Activated naive CD4-positive, alpha-beta T cell treated with anti-CD3 and anti-CD28 coated beads for 36 hours (primary cell): Measurements from ENCODE around the gene USP6NL. TPM values are rescaled to one million over a fixed set of nuclear protein-coding genes. Genes with fewer than 3 reads are reported as not detected.

Source experiments
- CTCF ChIA-PET: fragments of 350-600 bp; sonication (Branson Sonifier 250); formaldehyde crosslinking; loops from one replicate; lab custom pipeline; 2021; ENCODE audit warnings: antibody characterized with exemption; lab: Charles Lee
- DNase-seq: peaks from one replicate; pipeline ENCODE4 v3.0.0-alpha.2; 2020
- H3K27ac Mint-ChIP-seq: one replicate; pipeline ENCODE4 v1.8.0; 2021; ENCODE audit warnings: mild to moderate bottlenecking, mixed read lengths
- H3K27me3 Mint-ChIP-seq: one replicate; pipeline ENCODE4 v1.8.0; 2021; ENCODE audit warnings: low read depth, mixed read lengths
- H3K36me3 Mint-ChIP-seq: one replicate; pipeline ENCODE4 v1.8.0; 2021; ENCODE audit warnings: low read depth, mixed read lengths
- H3K4me1 Mint-ChIP-seq: one replicate; pipeline ENCODE4 v1.8.0; 2021; ENCODE audit warnings: low read depth, mixed read lengths
- H3K4me3 Mint-ChIP-seq: one replicate; pipeline ENCODE4 v1.8.0; 2021; ENCODE audit warnings: mild to moderate bottlenecking, moderate library complexity, mixed read lengths
- H3K9me3 Mint-ChIP-seq: one replicate; pipeline ENCODE4 v1.8.0; 2021; ENCODE audit warnings: mixed read lengths
- intact Hi-C: fragments of 100-400 bp; cut with micrococcal nuclease; formaldehyde crosslinking; loops from one replicate; pipeline ENCODE4 v1.15.1; 2023
- total RNA-seq, 2 experiments: library from RNA; stranded (reverse); gene quantifications; one replicate each; pipeline ENCODE4 v1.2.3, GENCODE V29; 2021

USP6NL gene
- total RNA-seq, 2 experiments from 2014 or later = 6.9 to 7.5 TPM

GRCh38 chr10:11612021-11613001 lies 861 bp upstream of the USP6NL start:
- Mint-ChIP-seq H3K9me3 (peaks cover 9% of the 10 kb centered on the region), H3K27ac (peak overlapping the region; percentile 47), H3K36me3 (no peaks in the 10 kb centered on the region), H3K27me3 (no peaks in the 10 kb centered on the region), H3K4me1 (peaks cover 40% of the 10 kb centered on the region), H3K4me3 (peak overlapping the region; percentile 74)
- peak; percentile 31 for DNase-seq
- CTCF ChIA-PET = interaction anchor here (0.7 to 1.4 kb wide), 3 partner anchors 39 to 146 kb away, joined by 3 to 6 read pairs (median 4); no protein-coding TSS in a partner anchor
- intact Hi-C loops = loop anchor here (1.0 kb wide), 6 partner anchors 20 to 98 kb away; no protein-coding TSS in a partner anchor

GRCh38 chr10:11610826-11611247 lies 613 bp downstream of the USP6NL start:
- Mint-ChIP-seq H3K4me3 (peak overlapping the region; percentile 84), H3K36me3 (no peaks in the 10 kb centered on the region), H3K4me1 (peaks cover 45% of the 10 kb centered on the region), H3K9me3 (no peaks in the 10 kb centered on the region), H3K27me3 (no peaks in the 10 kb centered on the region), H3K27ac (peak overlapping the region; percentile 73)
- CTCF ChIA-PET = no interaction called here
- DNase-seq = peak; percentile 50
- intact Hi-C loops = loop anchor here (1.0 kb wide), 1 partner anchor 30 kb away; no protein-coding TSS in a partner anchor

- Mint-ChIP-seq H3K4me1 (peaks cover 51% of the 10 kb centered on the region), H3K27me3 (no peaks in the 10 kb centered on the region), H3K36me3 (no peaks in the 10 kb centered on the region), H3K4me3 (peak overlapping the region; percentile 84), H3K27ac (peak overlapping the region; percentile 73), H3K9me3 (no peaks in the 10 kb centered on the region)
- CTCF ChIA-PET = interaction anchor here (1.4 kb wide), 1 partner anchor 95 kb away, joined by 3 read pairs; no protein-coding TSS in a partner anchor
- intact Hi-C loops = loop anchor here (1.0 kb wide), 1 partner anchor 29 kb away; no protein-coding TSS in a partner anchor
- no peak for DNase-seq
Measured at GRCh38 chr10:11610166-11610825, 1.2 kb downstream of the USP6NL start.

GRCh38 chr10:11609492-11610093 lies 1.9 kb downstream of the USP6NL start:
- DNase-seq = no peak
- H3K36me3 Mint-ChIP-seq = no peaks in the 10 kb centered on the region
- intact Hi-C loops = loop anchor here (1.0 kb wide), 1 partner anchor 28 kb away; no protein-coding TSS in a partner anchor
- H3K4me1 Mint-ChIP-seq = peaks cover 56% of the 10 kb centered on the region
- no peaks in the 10 kb centered on the region for H3K27me3 Mint-ChIP-seq
- no peak overlapping the region for H3K27ac Mint-ChIP-seq
- CTCF ChIA-PET = interaction anchor here (1.4 to 2.1 kb wide), 2 partner anchors 29 to 95 kb away, joined by 3 to 5 read pairs; no protein-coding TSS in a partner anchor
- peak overlapping the region; percentile 31 for H3K4me3 Mint-ChIP-seq
- H3K9me3 Mint-ChIP-seq = no peaks in the 10 kb centered on the region

- Mint-ChIP-seq H3K36me3 (no peaks in the 10 kb centered on the region), H3K9me3 (no peaks in the 10 kb centered on the region), H3K27ac (no peak overlapping the region), H3K4me3 (no peak overlapping the region), H3K4me1 (peaks cover 58% of the 10 kb centered on the region), H3K27me3 (no peaks in the 10 kb centered on the region)
- DNase-seq = no peak
- intact Hi-C loops = no loop called here
- CTCF ChIA-PET = interaction anchor here (1.1 to 2.1 kb wide), 4 partner anchors 20 to 94 kb away, joined by 3 to 5 read pairs (median 3); no protein-coding TSS in a partner anchor
Measured at GRCh38 chr10:11609052-11609451, 2.4 kb downstream of the USP6NL start.

- Mint-ChIP-seq H3K27me3 (no peaks in the 10 kb centered on the region), H3K36me3 (no peaks in the 10 kb centered on the region), H3K27ac (no peak overlapping the region), H3K9me3 (no peaks in the 10 kb centered on the region), H3K4me1 (peaks cover 63% of the 10 kb centered on the region), H3K4me3 (no peak overlapping the region)
- intact Hi-C loops = loop anchor here (1.0 kb wide), 1 partner anchor 54 kb away; no protein-coding TSS in a partner anchor
- DNase-seq = peak; percentile 10
- CTCF ChIA-PET = interaction anchor here (0.7 to 2.4 kb wide), 8 partner anchors 19 to 149 kb away, joined by 3 to 13 read pairs (median 4); no protein-coding TSS in a partner anchor
Measured at GRCh38 chr10:11608159-11609013, 3.1 kb downstream of the USP6NL start.

- Mint-ChIP-seq H3K27ac (no peak overlapping the region), H3K4me3 (no peak overlapping the region), H3K27me3 (no peaks in the 10 kb centered on the region), H3K4me1 (peaks cover 68% of the 10 kb centered on the region), H3K9me3 (no peaks in the 10 kb centered on the region), H3K36me3 (no peaks in the 10 kb centered on the region)
- DNase-seq = no peak
- CTCF ChIA-PET = no interaction called here
- intact Hi-C loops = no loop called here
Measured at GRCh38 chr10:11605807-11606408, 5.5 kb downstream of the USP6NL start.

GRCh38 chr10:11604865-11605650 lies 6.4 kb downstream of the USP6NL start:
- no peak for DNase-seq
- intact Hi-C loops = no loop called here
- Mint-ChIP-seq H3K27ac (no peak overlapping the region), H3K36me3 (no peaks in the 10 kb centered on the region), H3K4me3 (peak overlapping the region; percentile 39), H3K9me3 (no peaks in the 10 kb centered on the region), H3K27me3 (no peaks in the 10 kb centered on the region), H3K4me1 (peaks cover 68% of the 10 kb centered on the region)
- CTCF ChIA-PET = no interaction called here

- no peak overlapping the region for H3K4me3 Mint-ChIP-seq
- H3K36me3 Mint-ChIP-seq = no peaks in the 10 kb centered on the region
- DNase-seq = no peak
- CTCF ChIA-PET = interaction anchor here (1.0 to 1.1 kb wide), 2 partner anchors 23 to 153 kb away, joined by 3 to 5 read pairs; no protein-coding TSS in a partner anchor
- intact Hi-C loops = no loop called here
- no peaks in the 10 kb centered on the region for H3K9me3 Mint-ChIP-seq
- peaks cover 64% of the 10 kb centered on the region for H3K4me1 Mint-ChIP-seq
- H3K27ac Mint-ChIP-seq = no peak overlapping the region
- H3K27me3 Mint-ChIP-seq = no peaks in the 10 kb centered on the region
Measured at GRCh38 chr10:11603741-11604140, 7.7 kb downstream of the USP6NL start.

- H3K36me3 Mint-ChIP-seq = no peaks in the 10 kb centered on the region
- peaks cover 59% of the 10 kb centered on the region for H3K4me1 Mint-ChIP-seq
- no peaks in the 10 kb centered on the region for H3K9me3 Mint-ChIP-seq
- no peak overlapping the region for H3K4me3 Mint-ChIP-seq
- H3K27me3 Mint-ChIP-seq = no peaks in the 10 kb centered on the region
- no peak overlapping the region for H3K27ac Mint-ChIP-seq
- no peak for DNase-seq
- intact Hi-C loops = no loop called here
- CTCF ChIA-PET = interaction anchor here (1.0 kb wide), 1 partner anchor 23 kb away, joined by 3 read pairs; no protein-coding TSS in a partner anchor
Measured at GRCh38 chr10:11602919-11603523, 8.4 kb downstream of the USP6NL start.
